Right cardiac atrium (tissue), 5 donors: Measurements from ENCODE around the gene CDH12. TPM values are rescaled to one million over a fixed set of nuclear protein-coding genes. Genes with fewer than 3 reads are reported as not detected.
"Not testable (repeated sequence)": the region's sequence is repeated elsewhere in the genome, so short reads cannot be mapped to it uniquely, and the experiment has no call there.

ENCODE experiments used
- ATAC-seq, 2 donors: fragments of 200-7000 bp; cut with Tn5 transposase; one replicate each; pipeline versions ENCODE4 v1.8.0 to v1.9.1; 2020; ENCODE audit warnings: moderate library complexity in 2 of 2, mild to moderate bottlenecking in 1 of 2
- DNase-seq, 3 donors: peaks; one replicate each; pipeline ENCODE4 v3.0.0-alpha.2; 2020
- H3K27ac ChIP-seq: one replicate; pipeline ENCODE4 v1.5.1; 2013; ENCODE audit warnings: mild to moderate bottlenecking, low read length, control low read depth, moderate library complexity
- H3K27me3 ChIP-seq: one replicate; pipeline ENCODE4 v1.6.1; 2013; ENCODE audit not compliant: control insufficient read depth, insufficient read depth
- H3K4me1 ChIP-seq: one replicate; pipeline ENCODE4 v1.6.1; 2013; ENCODE audit warnings: low read length; ENCODE audit not compliant: control insufficient read depth, insufficient read depth
- H3K4me3 ChIP-seq: one replicate; pipeline ENCODE4 v1.5.1; 2013; ENCODE audit warnings: low read length, control low read depth
- H3K9me3 ChIP-seq: one replicate; pipeline ENCODE4 v1.6.1; 2013; ENCODE audit warnings: low read length; ENCODE audit not compliant: control insufficient read depth
- WGBS: extraction: QIAGEN DNeasy Blood & Tissue Kit; methylation state at CpG from one replicate; pipeline ENCODE4 v1.1.7; 2013; 5-methylcytosine and 5-hydroxymethylcytosine counted together
- intact Hi-C, 4 donors: fragments of 100-400 bp; cut with DNase I; formaldehyde crosslinking; loops; one replicate each; pipeline versions ENCODE4 v1.11.0 to v1.14.0; 2022 to 2023
- polyA plus RNA-seq: library from polyadenylated mRNA; stranded (reverse); fragments of 200-250 nt; gene quantifications from one replicate; pipeline ENCODE4 v1.2.3, GENCODE V29; 2013
- total RNA-seq, 4 donors: library from RNA; stranded (reverse); fragmentation: NEBNext Ultra II Directional; extraction: Animal tissue kit (Norgen Biotek cat#: 25700); gene quantifications; one replicate each; pipeline ENCODE4 v1.2.1, GENCODE V29; 2021
- donor health status: healthy with polysubstance abuse.
- donor health status: DM: no; HTN: yes; CAD: no.
- donor health status: DM: no; HTN: no; CAD: no.
- donor health status: DM: no; HTN: yes; CAD: no; lungs with severe emphysema.
- donor health status: DM: yes; HTN: yes; CAD: no.

The CDH12 gene
- total and polyA plus RNA-seq, 5 donors = not detected

- no peaks in the 10 kb centered on the region for H3K27me3 ChIP-seq
- intact Hi-C loops = no loop called here
- ATAC-seq (no peak), DNase-seq (no peak)
- no peaks in the 10 kb centered on the region for H3K4me1 ChIP-seq
- H3K27ac ChIP-seq = no peak overlapping the region
- no peaks in the 10 kb centered on the region for H3K9me3 ChIP-seq
- no peak overlapping the region for H3K4me3 ChIP-seq
Measured at GRCh38 chr5:22611327-22611726, 241.8 kb downstream of the CDH12 start.

- DNase-seq, H3K27me3 ChIP-seq, ATAC-seq, H3K9me3 ChIP-seq, H3K4me3 ChIP-seq, H3K4me1 ChIP-seq, intact Hi-C loops, H3K27ac ChIP-seq: not testable (repeated sequence)
- WGBS = 63% methylated on average over 5 of the region's 5 CpGs
Measured at GRCh38 chr5:22607498-22607897, 245.6 kb downstream of the CDH12 start.

- no peaks in the 10 kb centered on the region for H3K27me3 ChIP-seq
- H3K27ac ChIP-seq = no peak overlapping the region
- ATAC-seq = no peak
- intact Hi-C loops = no loop called here
- H3K9me3 ChIP-seq = peaks cover 2% of the 10 kb centered on the region
- H3K4me1 ChIP-seq = no peaks in the 10 kb centered on the region
- no peak for DNase-seq
- H3K4me3 ChIP-seq = no peak overlapping the region
- WGBS = 87% methylated on average over 3 of the region's 3 CpGs
Measured at GRCh38 chr5:22605473-22605872, 247.7 kb downstream of the CDH12 start.

- H3K4me3 ChIP-seq = no peak overlapping the region
- H3K9me3 ChIP-seq = peaks cover 2% of the 10 kb centered on the region
- no peaks in the 10 kb centered on the region for H3K4me1 ChIP-seq
- no peak overlapping the region for H3K27ac ChIP-seq
- DNase-seq (no peak), ATAC-seq (no peak)
- intact Hi-C loops = no loop called here
- H3K27me3 ChIP-seq = no peaks in the 10 kb centered on the region
Measured at GRCh38 chr5:22604711-22605110, 248.4 kb downstream of the CDH12 start.

- 69% methylated on average over 2 of the region's 2 CpGs for WGBS
- Histone ChIP-seq H3K4me3 (no peak overlapping the region), H3K4me1 (no peaks in the 10 kb centered on the region), H3K27ac (no peak overlapping the region), H3K9me3 (no peaks in the 10 kb centered on the region), H3K27me3 (no peaks in the 10 kb centered on the region)
- intact Hi-C loops = no loop called here
- DNase-seq (no peak), ATAC-seq (no peak)
Measured at GRCh38 chr5:22598796-22599195, 254.3 kb downstream of the CDH12 start.

GRCh38 chr5:22596404-22596970, 256.7 kb downstream of the CDH12 start:
- no peaks in the 10 kb centered on the region for H3K9me3 ChIP-seq
- WGBS = 75% methylated on average over 1 of the region's 1 CpG
- intact Hi-C loops = no loop called here

GRCh38 chr5:22594491-22594890, 258.7 kb downstream of the CDH12 start:
- no peak for ATAC-seq
- no peak for DNase-seq
- intact Hi-C loops = no loop called here

More at GRCh38 chr5:22596404-22596970, 256.7 kb downstream of the CDH12 start:
- ATAC-seq = no peak
- H3K4me3 ChIP-seq = no peak overlapping the region
- H3K27ac ChIP-seq = no peak overlapping the region
- H3K27me3 ChIP-seq = no peaks in the 10 kb centered on the region
- H3K4me1 ChIP-seq = no peaks in the 10 kb centered on the region
- no peak for DNase-seq

GRCh38 chr5:22593592-22593991, 259.6 kb downstream of the CDH12 start:
- intact Hi-C loops = no loop called here
- ATAC-seq (no peak), DNase-seq (no peak)
- no peak overlapping the region for H3K27ac ChIP-seq
- no peaks in the 10 kb centered on the region for H3K9me3 ChIP-seq
- H3K4me1 ChIP-seq = no peaks in the 10 kb centered on the region
- no peak overlapping the region for H3K4me3 ChIP-seq
- WGBS = 84% methylated on average over 1 of the region's 1 CpG
- H3K27me3 ChIP-seq = no peaks in the 10 kb centered on the region

More at GRCh38 chr5:22594491-22594890, 258.7 kb downstream of the CDH12 start:
- Histone ChIP-seq H3K4me3 (no peak overlapping the region), H3K9me3 (no peaks in the 10 kb centered on the region), H3K27me3 (no peaks in the 10 kb centered on the region), H3K27ac (no peak overlapping the region), H3K4me1 (no peaks in the 10 kb centered on the region)
- WGBS = 83% methylated on average over 2 of the region's 2 CpGs

GRCh38 chr5:22591461-22591860, 261.7 kb downstream of the CDH12 start:
- no peak for ATAC-seq
- Histone ChIP-seq H3K4me3 (no peak overlapping the region), H3K4me1 (no peaks in the 10 kb centered on the region)

GRCh38 chr5:22590677-22591268, 262.4 kb downstream of the CDH12 start:
- H3K27me3 ChIP-seq = no peaks in the 10 kb centered on the region
- no peak overlapping the region for H3K27ac ChIP-seq
- ATAC-seq = no peak
- H3K9me3 ChIP-seq = no peaks in the 10 kb centered on the region
- no peaks in the 10 kb centered on the region for H3K4me1 ChIP-seq
- H3K4me3 ChIP-seq = no peak overlapping the region
- intact Hi-C loops = no loop called here
- WGBS = 85% methylated on average over 4 of the region's 4 CpGs
- no peak for DNase-seq

More at GRCh38 chr5:22591461-22591860, 261.7 kb downstream of the CDH12 start:
- H3K27me3 ChIP-seq = no peaks in the 10 kb centered on the region
- H3K27ac ChIP-seq = no peak overlapping the region
- intact Hi-C loops = no loop called here
- no peaks in the 10 kb centered on the region for H3K9me3 ChIP-seq
- no peak for DNase-seq

GRCh38 chr5:22577711-22578110, 275.4 kb downstream of the CDH12 start:
- WGBS = 65% methylated on average over 1 of the region's 1 CpG
- H3K4me1 ChIP-seq = no peaks in the 10 kb centered on the region
- ATAC-seq = no peak
- no peak overlapping the region for H3K4me3 ChIP-seq
- intact Hi-C loops = no loop called here
- no peaks in the 10 kb centered on the region for H3K9me3 ChIP-seq
- H3K27me3 ChIP-seq = no peaks in the 10 kb centered on the region
- H3K27ac ChIP-seq = no peak overlapping the region
- no peak for DNase-seq

GRCh38 chr5:22577006-22577405, 276.1 kb downstream of the CDH12 start:
- 77% methylated on average over 5 of the region's 5 CpGs for WGBS
- H3K27ac ChIP-seq = no peak overlapping the region
- H3K4me1 ChIP-seq = no peaks in the 10 kb centered on the region
- no peaks in the 10 kb centered on the region for H3K27me3 ChIP-seq
- no peak for ATAC-seq
- no peak overlapping the region for H3K4me3 ChIP-seq
- intact Hi-C loops = no loop called here
- H3K9me3 ChIP-seq = no peaks in the 10 kb centered on the region
- DNase-seq = no peak
